ENCODE measurements around the gene FYTTD1.

GRCh38 chr3:197700095-197700494, 49.6 kb upstream of the FYTTD1 start:
- no peak for TF ChIP-seq SP1 (IDR thresholded peaks at IDR 0.05)
- no peak for TF ChIP-seq FOXA1 (IDR thresholded peaks at IDR 0.05)
- no peak for TF ChIP-seq TARDBP (IDR thresholded peaks at IDR 0.05)
- no peak for TF ChIP-seq BHLHE40 (IDR thresholded peaks at IDR 0.05; ENCODE audit: borderline replicate concordance)
- no peak for TF ChIP-seq ELF4 (IDR thresholded peaks at IDR 0.05)
- TF ChIP-seq FOXM1 (IDR thresholded peaks at IDR 0.05; ENCODE audit: borderline replicate concordance), result no peak
- TF ChIP-seq SUZ12 (IDR thresholded peaks at IDR 0.05), result no peak
- TF ChIP-seq, protein P1, sequence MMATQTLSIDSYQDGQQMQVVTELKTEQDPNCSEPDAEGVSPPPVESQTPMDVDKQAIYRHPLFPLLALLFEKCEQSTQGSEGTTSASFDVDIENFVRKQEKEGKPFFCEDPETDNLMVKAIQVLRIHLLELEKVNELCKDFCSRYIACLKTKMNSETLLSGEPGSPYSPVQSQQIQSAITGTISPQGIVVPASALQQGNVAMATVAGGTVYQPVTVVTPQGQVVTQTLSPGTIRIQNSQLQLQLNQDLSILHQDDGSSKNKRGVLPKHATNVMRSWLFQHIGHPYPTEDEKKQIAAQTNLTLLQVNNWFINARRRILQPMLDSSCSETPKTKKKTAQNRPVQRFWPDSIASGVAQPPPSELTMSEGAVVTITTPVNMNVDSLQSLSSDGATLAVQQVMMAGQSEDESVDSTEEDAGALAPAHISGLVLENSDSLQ (IDR thresholded peaks at IDR 0.05), result no peak
